SK-N-SH treated with all-trans-retinoic acid at 6 μM for 48 hours (cell line): ENCODE data around the gene DDX42.

Experiments used
- ARNTL ChIP-seq: fragments of 450-650 bp; formaldehyde crosslinking; IDR thresholded peaks from 2 replicates; pipeline ENCODE4 v1.5.0; 2020; ENCODE audit warnings: low read depth, mild to moderate bottlenecking, moderate library complexity, borderline replicate concordance
- BACH2 ChIP-seq: fragments of 250-450 bp; sonication (Bioruptor Pico); IDR thresholded peaks from 2 replicates; pipeline ENCODE4 v1.9.0; 2021; ENCODE audit warnings: mild to moderate bottlenecking, borderline replicate concordance
- CSDC2 ChIP-seq: fragments of 250-450 bp; sonication (Bioruptor Pico); IDR thresholded peaks from 2 replicates; pipeline ENCODE4 v1.5.0; 2020; ENCODE audit warnings: mild to moderate bottlenecking, moderate library complexity
- ESRRG ChIP-seq: fragments of 250-450 bp; sonication (Bioruptor Pico); IDR thresholded peaks from 2 replicates; pipeline ENCODE4 v1.6.1; 2021; ENCODE audit warnings: mild to moderate bottlenecking
- GLIS3 ChIP-seq: fragments of 250-450 bp; sonication (Bioruptor Pico); IDR thresholded peaks from 2 replicates; pipeline ENCODE4 v1.5.0; 2020; ENCODE audit warnings: mild to moderate bottlenecking, moderate library complexity
- OSR1 ChIP-seq: fragments of 250-450 bp; sonication (Bioruptor Pico); IDR thresholded peaks from 2 replicates; pipeline ENCODE4 v1.8.0; 2022; ENCODE audit warnings: moderate library complexity, mild to moderate bottlenecking, inconsistent platforms
- PATZ1 ChIP-seq: fragments of 250-450 bp; sonication (Bioruptor Pico); IDR thresholded peaks from 2 replicates; pipeline ENCODE4 v1.8.0; 2020; ENCODE audit warnings: mild to moderate bottlenecking, moderate library complexity, borderline replicate concordance
- POU6F1 ChIP-seq: fragments of 250-450 bp; sonication (Bioruptor Pico); IDR thresholded peaks from 2 replicates; pipeline ENCODE4 v1.8.0; 2021; ENCODE audit warnings: low read depth, mild to moderate bottlenecking, moderate library complexity, borderline replicate concordance
- ZFP3 ChIP-seq: fragments of 250-450 bp; sonication (Bioruptor Pico); IDR thresholded peaks from 2 replicates; pipeline ENCODE4 v1.5.0; 2020; ENCODE audit warnings: mild to moderate bottlenecking, moderate library complexity
- ZFP30 ChIP-seq: fragments of 450-650 bp; formaldehyde crosslinking; IDR thresholded peaks from 2 replicates; pipeline ENCODE4 v1.5.0; 2022; ENCODE audit warnings: mild to moderate bottlenecking, moderate library complexity
- ZNF565 ChIP-seq: fragments of 450-650 bp; formaldehyde crosslinking; conservative IDR thresholded peaks from 2 replicates; pipeline ENCODE4 v1.5.0; 2020; ENCODE audit warnings: low read depth, mild to moderate bottlenecking, moderate library complexity
- ZNF70 ChIP-seq: fragments of 450-650 bp; formaldehyde crosslinking; IDR thresholded peaks from 2 replicates; pipeline ENCODE4 v1.5.0; 2020; ENCODE audit warnings: mild to moderate bottlenecking, moderate library complexity

GRCh38 chr17:63833741-63834373, 59.9 kb downstream of the DDX42 start:
- TF ChIP-seq PATZ1 (CRISPR knock-in tag) (no peak), ARNTL (CRISPR knock-in tag) (no peak), OSR1 (CRISPR knock-in tag) (no peak), ESRRG (CRISPR knock-in tag) (no peak), BACH2 (no peak), ZNF70 (CRISPR knock-in tag) (no peak), ZNF565 (CRISPR knock-in tag) (no peak), POU6F1 (CRISPR knock-in tag) (no peak), CSDC2 (no peak), ZFP30 (CRISPR knock-in tag) (no peak), GLIS3 (CRISPR knock-in tag) (no peak), ZFP3 (CRISPR knock-in tag) (no peak)
